Neural crest cell (in vitro differentiated cells): ENCODE data around the gene SLC22A16. TPM values are rescaled to one million over a fixed set of nuclear protein-coding genes. Genes with fewer than 3 reads are reported as not detected.
"Not testable (repeated sequence)": the region's sequence is repeated elsewhere in the genome, so short reads cannot be mapped to it uniquely, and the experiment has no call there.

Experiments used
- DNase-seq: peaks from one replicate; pipeline ENCODE4 v3.0.0; 2021; ENCODE audit warnings: low read depth, mixed read lengths, low spot score
- H3K27ac Mint-ChIP-seq: one replicate; pipeline ENCODE4 v1.8.0; 2021; ENCODE audit warnings: mild to moderate bottlenecking, mixed read lengths; ENCODE audit not compliant: unreplicated experiment
- H3K27me3 Mint-ChIP-seq: 2 replicates; pipeline ENCODE4 v1.8.0; 2021; ENCODE audit warnings: low read depth, mild to moderate bottlenecking, mixed read lengths
- H3K36me3 Mint-ChIP-seq: 2 replicates; pipeline ENCODE4 v1.8.0; 2021; ENCODE audit warnings: low read depth, mild to moderate bottlenecking, mixed read lengths
- H3K4me1 Mint-ChIP-seq: 2 replicates; pipeline ENCODE4 v1.8.0; 2021; ENCODE audit warnings: mixed read lengths
- H3K4me3 Mint-ChIP-seq: one replicate; pipeline ENCODE4 v1.8.0; 2021; ENCODE audit warnings: mild to moderate bottlenecking, mixed read lengths
- H3K9me3 Mint-ChIP-seq: 2 replicates; pipeline ENCODE4 v1.8.0; 2021; ENCODE audit warnings: mixed read lengths
- total RNA-seq: library from RNA; stranded (reverse); gene quantifications from 2 replicates; pipeline ENCODE4 v1.2.1, GENCODE V29; 2021
- TF ChIP-seq, protein P1 (sequence below): fragments of 200-600 bp; sonication (generic); conservative IDR thresholded peaks from 2 replicates; pipeline ENCODE4 v1.5.0; 2021; ENCODE audit warnings: antibody characterized with exemption, mild to moderate bottlenecking

The SLC22A16 gene
- total RNA-seq, 1 donor from 2014 or later = not detected

DNA sequence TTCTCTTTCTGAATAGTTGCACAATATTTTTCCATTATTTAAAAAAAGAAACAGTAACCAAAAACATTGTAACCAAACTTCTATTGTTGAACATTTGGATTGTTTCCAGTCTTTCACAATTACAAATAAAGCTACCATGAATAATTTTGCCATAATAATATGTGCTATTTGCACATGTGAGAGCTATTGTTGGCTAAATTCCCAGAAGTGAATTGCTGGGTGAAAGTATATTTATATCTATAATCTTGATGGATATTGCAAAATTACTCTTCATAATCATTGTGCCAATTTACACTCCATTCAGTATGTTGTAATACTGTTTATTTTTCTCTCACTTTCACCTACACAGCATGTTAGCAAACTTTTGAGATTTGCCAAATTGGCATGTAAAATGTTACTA is 36.6 kb upstream of the SLC22A16 start:
- TF ChIP-seq, protein P1, sequence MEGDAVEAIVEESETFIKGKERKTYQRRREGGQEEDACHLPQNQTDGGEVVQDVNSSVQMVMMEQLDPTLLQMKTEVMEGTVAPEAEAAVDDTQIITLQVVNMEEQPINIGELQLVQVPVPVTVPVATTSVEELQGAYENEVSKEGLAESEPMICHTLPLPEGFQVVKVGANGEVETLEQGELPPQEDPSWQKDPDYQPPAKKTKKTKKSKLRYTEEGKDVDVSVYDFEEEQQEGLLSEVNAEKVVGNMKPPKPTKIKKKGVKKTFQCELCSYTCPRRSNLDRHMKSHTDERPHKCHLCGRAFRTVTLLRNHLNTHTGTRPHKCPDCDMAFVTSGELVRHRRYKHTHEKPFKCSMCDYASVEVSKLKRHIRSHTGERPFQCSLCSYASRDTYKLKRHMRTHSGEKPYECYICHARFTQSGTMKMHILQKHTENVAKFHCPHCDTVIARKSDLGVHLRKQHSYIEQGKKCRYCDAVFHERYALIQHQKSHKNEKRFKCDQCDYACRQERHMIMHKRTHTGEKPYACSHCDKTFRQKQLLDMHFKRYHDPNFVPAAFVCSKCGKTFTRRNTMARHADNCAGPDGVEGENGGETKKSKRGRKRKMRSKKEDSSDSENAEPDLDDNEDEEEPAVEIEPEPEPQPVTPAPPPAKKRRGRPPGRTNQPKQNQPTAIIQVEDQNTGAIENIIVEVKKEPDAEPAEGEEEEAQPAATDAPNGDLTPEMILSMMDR = no peak
- DNase-seq = no peak
- Mint-ChIP-seq H3K4me1 (no peaks in the 10 kb centered on the region), H3K9me3 (peaks cover 4% of the 10 kb centered on the region), H3K27ac (no peak overlapping the region), H3K36me3 (no peaks in the 10 kb centered on the region), H3K27me3 (no peaks in the 10 kb centered on the region), H3K4me3 (no peak overlapping the region)

DNA sequence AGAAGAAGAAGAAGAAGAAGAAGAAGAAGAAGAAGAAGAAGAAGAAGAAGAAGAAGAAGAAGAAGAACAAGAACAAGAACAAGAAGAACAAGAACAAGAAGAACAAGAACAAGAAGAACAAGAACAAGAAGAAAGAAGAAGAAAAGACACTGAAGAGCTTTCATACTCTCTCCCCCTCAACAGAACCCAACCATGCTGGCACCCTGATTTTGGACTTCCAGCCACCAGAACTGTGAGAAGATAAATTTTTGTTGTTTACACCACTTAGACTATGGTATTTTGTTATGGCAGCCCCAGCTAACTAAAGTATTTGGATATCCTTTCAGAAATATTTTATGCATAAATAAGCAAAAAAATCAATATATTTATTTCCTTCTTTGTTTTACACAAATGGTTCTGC is 36.1 kb upstream of the SLC22A16 start:
- H3K4me3 Mint-ChIP-seq, H3K4me1 Mint-ChIP-seq, H3K27ac Mint-ChIP-seq, H3K36me3 Mint-ChIP-seq, DNase-seq, H3K27me3 Mint-ChIP-seq, H3K9me3 Mint-ChIP-seq: not testable (repeated sequence)

DNA sequence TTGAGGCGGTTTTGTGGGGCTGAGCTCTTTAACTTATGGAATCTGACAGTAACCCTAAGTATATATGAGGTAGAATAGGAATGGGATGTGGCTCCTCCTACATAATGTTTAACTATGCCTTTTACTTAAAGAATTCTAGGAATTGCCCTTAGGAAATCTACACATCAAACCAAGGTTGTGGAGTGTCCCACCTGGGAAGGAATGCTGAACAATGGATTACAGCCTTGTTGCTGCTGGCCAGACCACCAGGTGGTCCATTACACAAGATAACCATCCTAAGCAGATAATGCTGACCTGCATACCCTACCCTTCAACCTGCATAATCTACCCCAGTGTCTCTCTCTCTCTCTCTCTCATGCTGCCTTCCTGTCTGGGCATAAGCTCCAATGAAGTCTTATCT is 35.0 kb upstream of the SLC22A16 start:
- no peak for DNase-seq
- TF ChIP-seq, protein P1 = no peak
- H3K27ac Mint-ChIP-seq = no peak overlapping the region
- H3K4me3 Mint-ChIP-seq = no peak overlapping the region
- H3K36me3 Mint-ChIP-seq = no peaks in the 10 kb centered on the region
- no peaks in the 10 kb centered on the region for H3K27me3 Mint-ChIP-seq
- H3K9me3 Mint-ChIP-seq = peaks cover 4% of the 10 kb centered on the region
- no peaks in the 10 kb centered on the region for H3K4me1 Mint-ChIP-seq

- Mint-ChIP-seq H3K4me3 (no peak overlapping the region), H3K9me3 (peaks cover 4% of the 10 kb centered on the region), H3K36me3 (no peaks in the 10 kb centered on the region), H3K27me3 (no peaks in the 10 kb centered on the region), H3K4me1 (no peaks in the 10 kb centered on the region), H3K27ac (no peak overlapping the region)
- TF ChIP-seq, protein P1 = no peak
- DNase-seq = no peak
Measured at GRCh38 chr6:110509617-110510241, 33.3 kb upstream of the SLC22A16 start.

DNA sequence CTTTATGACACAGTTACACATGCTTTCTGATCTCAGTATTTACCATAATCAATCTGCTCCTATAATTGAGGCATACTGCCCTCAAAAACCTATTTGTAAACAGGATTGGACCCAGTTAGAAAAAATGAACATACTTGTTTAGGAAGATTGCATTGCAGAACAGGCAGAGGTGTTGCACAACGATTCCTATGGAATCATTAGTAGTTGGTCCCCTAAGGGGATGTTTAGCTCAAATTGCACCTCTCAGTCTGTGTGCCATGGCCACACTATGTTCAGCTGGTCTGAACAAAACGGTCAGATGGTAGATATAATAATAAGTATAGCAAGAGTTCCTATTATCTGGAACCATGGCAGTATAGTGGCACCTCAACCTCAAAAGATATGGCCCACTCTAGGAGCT is 28.5 kb upstream of the SLC22A16 start:
- H3K4me1 Mint-ChIP-seq, H3K27ac Mint-ChIP-seq, H3K27me3 Mint-ChIP-seq, H3K9me3 Mint-ChIP-seq, H3K36me3 Mint-ChIP-seq, H3K4me3 Mint-ChIP-seq, DNase-seq: not testable (repeated sequence)

DNA sequence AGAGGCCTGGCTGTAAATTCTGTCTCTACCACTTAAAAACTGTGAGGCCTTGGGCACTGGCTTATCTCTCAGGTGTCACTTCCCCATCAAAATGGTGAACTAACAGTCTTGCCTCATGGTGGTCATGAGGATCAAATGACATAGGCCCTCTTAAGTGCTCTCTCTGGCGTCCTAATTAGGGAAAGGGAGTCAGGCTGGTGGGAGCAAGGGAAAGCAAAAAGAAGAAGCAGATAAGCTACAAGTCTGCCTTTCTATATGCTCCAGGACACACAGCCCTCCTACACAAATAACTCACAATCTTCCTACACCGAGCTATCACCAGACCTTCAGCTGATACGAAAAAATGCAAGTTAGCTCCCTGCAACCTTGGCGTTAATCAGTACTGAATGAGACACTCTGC is 19.5 kb upstream of the SLC22A16 start:
- H3K27me3 Mint-ChIP-seq = peaks cover 2% of the 10 kb centered on the region
- H3K4me3 Mint-ChIP-seq = no peak overlapping the region
- TF ChIP-seq, protein P1 = no peak
- peaks cover 5% of the 10 kb centered on the region for H3K9me3 Mint-ChIP-seq
- H3K36me3 Mint-ChIP-seq = no peaks in the 10 kb centered on the region
- no peaks in the 10 kb centered on the region for H3K4me1 Mint-ChIP-seq
- H3K27ac Mint-ChIP-seq = no peak overlapping the region
- DNase-seq = no peak
